Fibroblast of skin of left biceps (primary cell): ENCODE measurements around the gene NFKBIE.

Experiments used
- DNase-seq, 2 experiments: peaks; one replicate each; pipeline ENCODE4 v3.0.0-alpha.2; 2013; ENCODE audit warnings: low read depth in 2 of 2

Gene NFKBIE

GRCh38 chr6:44272999-44273566 is 7.7 kb upstream of the NFKBIE start:
- no peak for DNase-seq

DNA sequence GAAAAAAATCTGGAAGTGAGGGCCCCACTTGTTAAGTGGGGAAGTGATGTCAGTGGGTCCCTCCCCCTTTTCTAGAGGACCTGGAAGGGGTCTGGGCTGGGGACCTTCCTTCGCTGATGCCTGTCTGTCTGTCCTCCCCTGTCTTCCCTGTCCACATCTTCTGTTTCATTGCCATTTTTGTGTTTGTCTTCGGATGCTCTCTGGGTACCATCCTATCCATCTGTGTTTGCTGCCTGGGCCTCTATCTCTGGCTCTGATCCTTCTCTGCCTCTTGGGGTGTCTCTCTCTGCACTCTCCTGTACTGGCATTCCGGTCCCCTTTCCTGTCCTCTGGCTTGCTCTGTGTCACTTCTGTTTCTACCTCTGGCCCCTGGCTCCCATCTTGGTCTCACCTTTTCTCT is 7.2 kb upstream of the NFKBIE start:
- no peak for DNase-seq

GRCh38 chr6:44271914-44272313 is 6.6 kb upstream of the NFKBIE start:
- no peak for DNase-seq

GRCh38 chr6:44271406-44271723 is 6.0 kb upstream of the NFKBIE start:
- DNase-seq, result no peak

- DNase-seq, result no peak
These were observed 5.4 kb upstream of the NFKBIE start for GRCh38 chr6:44270526-44271405.

GRCh38 chr6:44269921-44270525 is 4.7 kb upstream of the NFKBIE start, which contains the start of gene TMEM151B:
Gene TMEM151B, plus strand, starts transcription at chr6:44270450. Its CDS starts 293 bp downstream, at chr6:44270743.
- DNase-seq, result no peak

- no peak for DNase-seq
These were observed 4.0 kb upstream of the NFKBIE start for GRCh38 chr6:44269178-44269920.

DNA sequence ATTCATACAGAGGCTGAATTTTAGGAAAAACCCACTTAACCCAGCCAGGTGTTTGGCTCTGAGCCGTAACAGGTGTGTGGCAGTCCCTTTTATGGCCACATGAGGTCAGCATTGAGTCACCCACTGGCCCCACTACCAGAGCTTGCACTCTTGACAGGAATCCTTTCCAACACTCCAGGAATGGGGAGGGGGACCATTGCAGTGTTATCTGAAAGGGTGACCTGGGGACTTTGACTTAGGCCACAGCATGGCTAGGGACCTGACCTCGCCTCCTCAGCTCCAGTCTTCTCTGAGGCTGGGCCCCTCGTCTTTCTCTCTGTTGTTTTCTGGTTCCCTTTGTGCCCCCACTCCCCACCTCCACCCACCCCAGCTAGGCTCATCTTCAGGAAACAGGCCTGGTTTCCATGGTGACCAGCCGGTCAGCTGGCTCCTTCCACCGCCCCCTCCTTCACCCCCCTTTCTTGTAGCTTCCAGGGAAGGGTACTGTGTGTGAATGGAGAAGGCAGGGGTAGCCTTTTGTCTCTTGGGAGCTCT is 2.8 kb upstream of the NFKBIE start:
- no peak for DNase-seq

- no peak for DNase-seq
These were observed 1.9 kb upstream of the NFKBIE start for GRCh38 chr6:44267252-44267651.

DNA sequence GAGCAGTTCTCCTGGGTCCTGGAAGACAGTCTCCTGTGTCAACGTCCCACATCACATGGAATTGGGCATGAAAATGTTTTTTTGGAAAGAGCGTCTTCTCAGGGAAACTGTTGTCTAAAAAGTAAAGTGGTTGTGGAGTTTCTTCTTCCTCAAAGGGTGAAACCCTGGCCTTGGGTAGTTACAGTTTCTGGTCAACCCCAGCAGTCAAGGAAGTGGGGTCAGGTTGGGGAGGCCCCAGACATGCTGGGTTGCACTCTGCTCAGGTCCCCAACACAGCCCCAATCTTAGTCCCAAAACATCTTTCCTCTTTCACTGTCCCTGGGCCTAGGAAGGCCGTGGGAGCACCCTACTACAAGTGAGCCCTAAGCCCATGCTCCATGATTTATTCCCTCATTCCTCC is 996 bp upstream of the NFKBIE start:
- DNase-seq, result no peak

DNA sequence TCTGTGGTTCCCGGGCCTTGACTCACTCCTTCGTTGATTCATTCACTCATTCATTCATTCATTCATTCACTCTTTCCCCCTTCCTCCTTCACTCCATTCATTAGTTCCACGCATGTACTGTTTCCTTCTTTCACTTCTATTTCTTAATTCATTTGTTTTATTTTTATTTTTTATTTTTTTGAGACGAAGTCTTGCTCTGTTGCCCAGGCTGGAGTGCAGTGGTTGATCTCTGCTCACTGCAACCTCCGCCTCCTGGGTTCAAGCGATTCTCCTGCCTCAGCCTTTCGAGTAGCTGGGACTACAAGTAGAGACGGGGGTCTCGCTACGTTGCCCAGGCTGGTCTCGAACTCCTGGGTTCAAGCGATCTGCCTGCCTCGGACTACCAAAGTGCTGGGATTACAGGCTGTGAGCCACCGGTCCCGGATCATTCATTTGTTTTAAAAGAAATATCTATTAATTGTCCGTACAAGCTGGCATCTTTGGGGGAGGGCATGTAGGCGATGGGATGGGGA is 427 bp upstream of the NFKBIE start:
- DNase-seq, result no peak

GRCh38 chr6:44264154-44265006 is 971 bp downstream of the NFKBIE start:
- DNase-seq, result no peak

GRCh38 chr6:44263354-44264100 is 1.8 kb downstream of the NFKBIE start:
- DNase-seq, result no peak

GRCh38 chr6:44262467-44263353 is 2.6 kb downstream of the NFKBIE start:
- DNase-seq, result no peak

- DNase-seq, result no peak
These were observed 3.8 kb downstream of the NFKBIE start for GRCh38 chr6:44261581-44261980.

DNA sequence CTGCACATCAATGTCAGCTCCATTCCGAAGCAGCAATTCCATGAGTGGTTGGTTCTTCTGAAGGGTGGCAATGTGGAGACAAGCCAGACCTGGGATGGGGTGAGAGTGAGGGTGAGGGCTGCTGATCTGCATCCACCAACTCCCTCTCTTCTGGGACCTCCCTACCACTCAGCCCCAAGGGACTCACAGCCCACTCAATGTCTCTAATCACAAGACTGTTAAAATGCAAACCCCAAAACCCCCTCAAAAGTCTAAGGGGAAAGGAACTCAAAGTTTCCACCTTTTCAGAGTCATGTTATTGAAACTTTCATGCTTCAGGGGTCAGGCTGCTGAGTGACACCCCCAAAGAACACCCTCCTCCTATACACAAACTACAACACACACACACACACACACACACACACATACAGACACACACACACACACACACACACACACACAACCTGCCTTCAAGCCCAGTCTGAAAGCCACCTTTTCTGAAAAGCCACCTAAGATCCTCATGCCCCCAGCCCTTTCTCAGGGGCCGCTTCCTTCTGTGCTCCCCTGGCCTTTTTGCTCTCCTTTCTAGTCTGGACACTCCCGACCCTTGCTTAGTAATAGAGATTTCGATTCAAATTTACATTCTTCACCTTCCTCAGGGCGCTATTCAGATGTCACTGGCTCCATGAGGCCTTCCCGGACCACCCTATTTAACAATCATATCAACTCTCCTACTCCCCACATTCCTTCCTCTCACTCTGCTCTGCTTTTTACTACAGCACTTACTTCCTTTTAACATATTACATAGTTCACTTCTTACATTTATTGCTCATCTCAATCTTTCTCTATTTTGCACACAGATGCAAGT is 4.7 kb downstream of the NFKBIE start:
- DNase-seq, result no peak

- no peak for DNase-seq
These were observed 5.3 kb downstream of the NFKBIE start for GRCh38 chr6:44260011-44260410.

DNA sequence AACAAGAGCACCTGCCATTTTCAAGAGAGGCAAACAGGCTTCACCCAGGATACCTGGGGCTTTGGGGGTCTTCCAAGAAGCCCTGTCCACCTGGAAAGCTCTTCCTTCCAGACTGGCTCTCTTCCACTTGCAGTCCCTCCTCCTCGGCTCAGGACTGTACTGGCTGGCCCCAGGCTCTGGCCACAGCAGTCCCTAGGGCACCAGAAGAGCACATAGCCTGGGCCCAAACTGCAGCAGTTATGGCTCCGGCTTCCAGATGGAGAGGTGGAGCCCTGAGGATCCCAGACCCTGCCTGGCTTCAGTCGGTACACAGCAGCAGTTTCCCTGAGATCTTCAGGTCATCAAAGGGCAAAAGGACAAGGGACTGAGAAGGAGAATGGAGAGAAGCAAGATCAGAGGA is 6.4 kb downstream of the NFKBIE start:
- no peak for DNase-seq
